Measurements from ENCODE around the gene SLC24A5.

Gene SLC24A5

DNA sequence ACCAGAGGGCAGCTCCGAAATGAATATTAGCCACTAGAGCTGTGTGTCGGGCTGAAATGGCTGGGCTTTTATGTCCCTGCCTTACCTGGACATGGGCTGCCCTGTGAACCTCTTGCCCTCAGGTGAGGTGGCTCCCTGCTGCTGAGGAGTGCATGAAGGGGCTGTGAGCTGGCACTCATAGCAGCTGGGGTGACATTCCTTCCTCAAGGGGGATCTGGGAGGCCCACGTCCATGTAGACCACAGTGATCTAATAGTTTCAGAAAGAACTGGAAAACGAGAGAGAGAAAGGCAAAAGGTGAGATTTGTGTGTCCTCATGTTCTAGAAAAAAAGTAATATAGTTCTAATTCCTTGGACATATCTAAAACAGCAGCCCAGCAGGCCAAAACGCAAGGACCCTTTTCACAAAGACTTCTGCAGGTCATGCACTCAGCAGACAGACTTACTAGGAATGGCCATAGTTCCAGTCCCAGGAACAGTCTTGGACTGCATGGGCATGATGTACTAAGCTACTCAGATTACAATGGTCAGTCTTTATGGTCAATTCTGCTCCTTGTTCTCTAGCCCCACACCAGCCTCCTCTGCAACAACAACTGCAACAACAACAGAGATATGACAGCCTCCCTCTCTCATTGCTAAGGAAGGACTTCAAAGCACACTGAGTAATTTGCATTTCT, 10.8 kb upstream of the SLC24A5 start:
- H3K4me3 ChIP-seq (ENCODE audit: low read depth, low read length): no peak overlapping the region
- H3K27ac ChIP-seq: no peak overlapping the region
- no peaks in the 10 kb centered on the region for H3K27me3 ChIP-seq (replicated peaks)
- in situ Hi-C loops (cut with HindIII; ENCODE audit: low pct_ligation_motif_present, low sequenced_read_pairs): no loop called here
- H3K36me3 ChIP-seq (replicated peaks): no peaks in the 10 kb centered on the region
- peak; percentile 41 for TF ChIP-seq CTCF (IDR thresholded peaks at IDR 0.05; ENCODE audit: low read depth, low read length, missing control alignments)
- no peak for DNase-seq

DNA sequence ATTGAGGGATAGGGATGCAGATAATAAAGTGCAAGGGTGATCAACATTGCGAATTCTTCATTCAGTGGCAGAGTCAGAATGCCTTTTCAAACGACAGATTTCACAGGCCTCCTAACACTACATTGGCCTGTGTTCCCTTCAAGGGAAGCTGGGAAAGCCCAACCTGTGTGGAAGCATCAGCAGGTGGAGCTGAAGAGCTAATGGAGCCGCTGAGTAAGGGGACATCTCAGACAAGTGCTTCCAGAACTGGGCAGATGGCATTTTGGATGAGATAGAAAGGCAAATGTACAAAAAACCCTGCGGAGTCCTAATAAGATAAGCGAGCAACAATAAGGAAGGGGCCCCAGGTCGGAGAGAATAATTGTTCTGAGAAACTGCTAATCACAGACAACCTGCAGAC, 8.5 kb upstream of the SLC24A5 start:
- TF ChIP-seq CTCF (IDR thresholded peaks at IDR 0.05; ENCODE audit: low read depth, low read length, missing control alignments): peak; percentile 83
- Histone ChIP-seq H3K27me3 (replicated peaks) (no peaks in the 10 kb centered on the region), H3K4me3 (ENCODE audit: low read depth, low read length) (no peak overlapping the region), H3K27ac (no peak overlapping the region), H3K36me3 (replicated peaks) (no peaks in the 10 kb centered on the region)
- DNase-seq: no peak
- in situ Hi-C loops (cut with HindIII; ENCODE audit: low pct_ligation_motif_present, low sequenced_read_pairs): no loop called here

- Histone ChIP-seq H3K36me3 (replicated peaks) (no peaks in the 10 kb centered on the region), H3K4me3 (ENCODE audit: low read depth, low read length) (no peak overlapping the region), H3K27me3 (replicated peaks) (no peaks in the 10 kb centered on the region), H3K27ac (no peak overlapping the region)
- no peak for TF ChIP-seq CTCF (IDR thresholded peaks at IDR 0.05; ENCODE audit: low read depth, low read length, missing control alignments)
- in situ Hi-C loops (cut with HindIII; ENCODE audit: low pct_ligation_motif_present, low sequenced_read_pairs): no loop called here
- DNase-seq: peak; percentile 15
These were observed 1.5 kb upstream of the SLC24A5 start for GRCh38 chr15:48119277-48119676.

DNA sequence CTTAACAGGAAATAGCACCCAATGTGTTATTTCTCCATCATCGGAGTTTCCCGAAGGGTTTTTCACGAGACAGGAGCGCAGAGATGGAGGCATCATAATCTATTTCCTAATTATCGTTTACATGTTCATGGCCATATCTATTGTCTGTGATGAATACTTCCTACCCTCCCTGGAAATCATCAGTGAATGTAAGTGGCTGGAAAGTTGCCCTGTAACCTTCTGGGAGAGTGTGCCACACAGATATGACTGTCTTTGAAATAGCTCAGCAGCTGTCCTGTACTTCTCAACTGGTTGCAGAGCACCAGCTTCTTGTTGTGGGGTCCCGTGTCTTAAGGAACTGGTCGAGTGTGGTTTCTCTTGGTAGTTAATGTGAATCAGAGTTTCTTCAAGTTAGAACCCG, 1.1 kb downstream of the SLC24A5 start:
- Histone ChIP-seq H3K27ac (no peak overlapping the region), H3K4me3 (ENCODE audit: low read depth, low read length) (no peak overlapping the region), H3K36me3 (replicated peaks) (no peaks in the 10 kb centered on the region), H3K27me3 (replicated peaks) (no peaks in the 10 kb centered on the region)
- TF ChIP-seq CTCF (IDR thresholded peaks at IDR 0.05; ENCODE audit: low read depth, low read length, missing control alignments): no peak
- no peak for DNase-seq
- in situ Hi-C loops (cut with HindIII; ENCODE audit: low pct_ligation_motif_present, low sequenced_read_pairs): no loop called here

DNA sequence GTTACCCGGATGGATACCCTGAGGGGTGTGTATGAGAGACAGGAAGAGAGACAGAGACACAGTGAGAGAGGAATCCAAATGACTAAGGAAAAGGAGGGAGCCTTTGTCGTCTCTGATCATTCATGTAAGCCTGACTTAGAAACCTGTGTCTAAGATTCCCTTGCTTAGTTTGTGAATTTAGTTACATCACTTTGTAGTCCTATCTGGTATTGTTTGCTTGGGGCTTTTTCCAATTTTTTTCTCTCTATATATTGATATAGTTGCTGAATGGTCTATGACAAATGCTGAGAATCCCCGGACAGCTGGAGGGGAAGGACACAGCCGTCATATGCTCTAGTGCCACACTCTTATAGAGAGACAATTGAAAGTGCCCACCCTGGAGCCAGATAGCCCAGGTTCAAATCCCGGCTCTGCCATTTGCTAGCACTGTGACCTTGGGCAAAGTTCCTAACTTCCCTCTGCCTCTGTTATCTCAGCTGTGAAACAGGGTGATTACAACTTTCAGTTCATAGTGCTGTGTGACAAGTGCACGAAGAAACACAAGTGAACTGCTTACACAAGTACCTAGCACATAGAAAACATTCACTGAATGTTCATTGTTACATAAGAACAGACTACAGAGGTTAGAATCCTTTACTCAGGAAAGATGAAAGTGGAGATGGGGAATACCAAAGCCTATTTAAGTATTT, 6.0 kb downstream of the SLC24A5 start:
- TF ChIP-seq CTCF (IDR thresholded peaks at IDR 0.05; ENCODE audit: low read depth, low read length, missing control alignments): no peak
- Histone ChIP-seq H3K4me3 (ENCODE audit: low read depth, low read length) (no peak overlapping the region), H3K27ac (no peak overlapping the region), H3K36me3 (replicated peaks) (no peaks in the 10 kb centered on the region), H3K27me3 (replicated peaks) (no peaks in the 10 kb centered on the region)
- no peak for DNase-seq
- in situ Hi-C loops (cut with HindIII; ENCODE audit: low pct_ligation_motif_present, low sequenced_read_pairs): no loop called here

Data from brain microvascular endothelial cell (primary cell).